ENCODE measurements around the gene ZMYND10.
"Not testable (repeated sequence)": the region's sequence is repeated elsewhere in the genome, so short reads cannot be mapped to it uniquely, and the experiment has no call there.

The ZMYND10 gene

DNA sequence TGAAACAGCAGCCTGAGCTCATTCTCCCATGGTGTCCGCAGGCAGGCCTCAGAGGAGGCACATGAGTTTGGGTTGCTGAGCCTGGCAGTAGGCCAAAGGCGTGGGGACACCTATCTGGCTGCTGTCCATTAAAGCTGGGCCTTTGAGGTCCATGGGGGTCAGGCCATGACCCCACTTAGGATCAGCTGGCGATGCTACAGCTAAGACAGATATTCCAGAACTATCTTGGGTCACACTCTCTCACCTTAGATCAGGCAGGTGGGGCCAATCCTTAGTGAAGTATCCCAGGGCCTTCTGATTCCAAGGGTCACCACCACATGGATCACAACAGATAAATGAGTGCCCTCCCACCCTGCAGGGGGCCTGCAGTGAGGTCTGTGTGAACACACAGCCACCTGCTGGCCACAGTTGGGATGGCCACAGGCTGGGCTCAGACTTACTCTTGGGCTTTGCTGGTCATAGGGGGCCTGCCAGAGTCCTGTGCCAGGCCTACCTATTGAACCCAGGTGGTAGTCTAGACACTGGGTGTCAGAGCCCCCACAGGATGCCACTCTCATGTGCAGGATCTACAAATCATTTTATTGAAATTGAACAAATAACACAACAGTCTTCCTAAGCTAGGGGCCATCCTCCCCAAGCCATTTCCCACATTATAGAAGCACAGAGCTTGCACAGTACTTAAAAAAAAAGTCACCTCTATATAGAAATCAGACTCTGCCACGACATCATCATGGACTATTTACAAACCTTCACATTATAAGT, 21.0 kb downstream of the ZMYND10 start:
- DNase-seq, result peak; percentile 42

DNA sequence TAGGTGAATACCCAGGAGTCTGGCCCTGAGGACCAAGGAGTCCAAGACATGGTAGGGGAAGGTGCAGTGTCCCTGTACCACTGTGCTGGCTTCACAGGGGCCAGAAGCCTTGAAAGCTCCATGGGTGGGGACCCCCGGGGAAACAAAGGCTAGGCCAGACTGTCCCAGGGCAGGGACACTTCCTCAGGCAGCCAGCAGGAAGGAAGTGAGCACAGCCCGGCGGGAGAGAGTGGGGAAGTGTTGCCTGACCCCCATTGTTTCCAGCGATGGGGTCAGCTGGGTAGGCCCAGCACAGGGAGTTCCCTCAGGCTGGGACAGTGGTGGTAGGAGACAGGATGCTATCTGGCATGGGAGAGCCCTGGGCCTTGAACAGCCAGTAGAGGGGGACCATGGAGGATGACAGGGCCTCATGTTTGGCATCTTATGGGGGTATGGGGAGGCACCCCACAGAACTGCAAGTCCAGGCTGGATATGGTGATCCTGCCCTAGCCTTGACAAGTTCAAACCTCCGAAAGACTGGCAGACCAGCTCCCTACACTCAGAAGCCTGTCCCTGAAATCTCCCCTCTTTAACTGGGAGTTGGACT, 21.8 kb downstream of the ZMYND10 start:
- DNase-seq, result no peak

DNA sequence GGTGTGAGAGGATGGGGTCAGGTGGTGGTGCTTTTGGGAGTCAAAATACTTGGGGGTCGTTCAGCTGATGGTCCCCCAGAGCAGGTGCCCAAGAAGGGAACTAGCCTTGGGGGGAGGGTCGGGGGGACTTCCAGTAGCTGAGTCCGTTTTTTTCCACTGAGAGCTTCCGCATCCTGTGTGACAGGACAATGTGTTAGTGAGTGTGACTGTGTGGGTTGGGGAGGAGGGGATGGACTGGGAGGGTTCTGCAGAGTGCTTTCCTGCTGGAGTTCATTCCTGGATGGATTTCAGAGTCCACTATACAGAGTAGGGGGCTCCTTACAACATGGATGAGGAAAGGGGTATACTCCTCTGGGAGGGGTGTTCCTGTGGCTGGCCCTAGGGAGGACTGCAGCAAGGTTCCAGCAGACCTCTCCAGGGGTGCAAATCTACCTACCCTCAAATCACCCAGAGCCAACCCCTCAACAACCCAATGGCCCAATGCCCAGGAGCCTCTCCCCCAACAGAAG, 22.4 kb downstream of the ZMYND10 start:
- DNase-seq, result no peak

DNA sequence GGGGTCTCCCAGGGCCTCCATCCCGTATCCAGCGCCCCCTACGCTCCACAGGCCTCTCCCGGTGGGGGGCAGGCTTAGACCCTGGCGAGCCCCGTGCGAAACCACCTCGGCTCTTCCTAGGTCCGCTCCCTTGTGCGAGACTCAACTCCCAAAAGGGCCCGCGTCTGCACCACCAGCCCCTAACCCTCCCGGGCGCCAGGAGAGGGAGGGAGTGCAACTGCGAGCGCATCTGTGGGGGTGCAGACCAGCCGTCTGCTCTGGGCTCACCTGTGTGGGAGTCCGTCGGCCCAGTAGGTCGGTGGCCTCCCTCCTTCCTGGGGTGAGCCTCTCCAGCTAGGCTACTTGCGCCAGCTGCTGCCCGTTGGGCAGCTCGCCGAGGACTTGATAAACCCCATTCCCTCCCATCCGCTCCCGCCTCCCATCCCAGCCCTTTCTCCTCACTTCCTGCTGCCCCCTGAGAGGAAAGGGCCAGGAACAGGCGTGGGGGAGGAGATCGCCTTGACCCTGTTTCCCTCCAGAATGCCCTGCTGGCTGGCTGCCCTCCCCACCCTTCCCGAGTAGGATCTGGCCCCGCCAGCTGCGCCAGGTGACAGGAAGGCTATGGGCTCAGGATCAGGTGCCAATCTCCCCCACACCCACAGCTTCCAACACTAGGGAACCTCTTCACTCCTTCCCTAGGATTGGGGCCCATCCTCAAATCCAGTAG, 23.0 kb downstream of the ZMYND10 start, which contains the start of gene HYAL2:
HYAL2 (minus strand) TSS at position 360 of the 706 bp plus-strand sequence. CDS start 2,256 bp downstream, outside the sequence.
- DNase-seq, result peak; percentile 33

DNA sequence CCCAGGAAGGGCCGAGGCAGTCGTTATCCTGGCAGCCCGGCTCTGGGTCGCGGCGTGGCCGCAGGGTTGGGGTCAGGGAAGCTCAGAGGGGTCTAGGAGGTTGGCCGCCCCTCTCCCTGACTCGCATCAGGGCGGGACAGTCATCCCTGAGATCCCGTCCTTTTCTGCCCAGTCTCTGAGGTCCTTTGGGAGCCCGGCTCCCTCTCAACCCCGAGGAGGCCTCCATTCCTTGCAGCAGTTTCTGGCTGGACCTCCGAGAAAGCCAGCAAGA, 23.5 kb downstream of the ZMYND10 start:
- DNase-seq, result no peak

DNA sequence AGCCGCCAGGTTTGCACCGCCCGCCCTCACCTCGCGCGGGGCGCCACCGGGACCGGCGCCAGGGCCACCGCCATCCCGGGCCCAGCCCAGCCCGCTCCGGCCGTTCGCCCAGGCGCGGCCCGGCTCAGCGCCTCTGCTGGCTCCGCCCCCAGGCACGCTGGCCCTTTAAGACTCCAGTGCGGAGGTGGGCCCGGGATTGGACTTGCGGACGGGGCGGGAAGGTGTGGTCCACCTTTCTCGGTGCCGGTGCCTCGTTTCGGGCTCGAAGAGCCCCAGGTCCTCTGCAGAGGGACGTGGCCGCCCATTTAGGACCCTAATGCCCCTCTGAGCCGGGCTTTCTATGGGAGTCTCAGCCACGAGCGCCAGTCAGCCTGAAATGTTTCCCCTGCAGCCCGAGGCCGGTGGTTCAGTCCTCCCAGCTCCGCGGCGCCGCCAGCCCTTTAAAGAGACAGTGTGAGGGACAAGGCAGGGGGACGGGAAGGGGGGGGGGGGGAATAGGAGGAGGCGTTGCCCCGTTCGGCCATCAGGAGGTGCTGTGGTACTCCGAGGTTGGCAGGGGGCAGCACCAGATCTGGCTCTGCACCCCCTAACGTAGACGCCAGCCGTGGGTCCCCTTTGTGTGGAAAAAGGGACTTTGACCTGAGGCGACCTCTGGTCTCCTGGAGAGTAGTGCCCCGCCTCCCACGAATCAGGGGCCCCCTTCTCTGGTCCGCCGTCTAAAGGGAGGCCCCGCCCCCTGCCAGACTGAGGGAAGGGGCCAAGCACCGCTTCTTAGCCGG, 24.0 kb downstream of the ZMYND10 start:
- peak; percentile 86 for DNase-seq

DNA sequence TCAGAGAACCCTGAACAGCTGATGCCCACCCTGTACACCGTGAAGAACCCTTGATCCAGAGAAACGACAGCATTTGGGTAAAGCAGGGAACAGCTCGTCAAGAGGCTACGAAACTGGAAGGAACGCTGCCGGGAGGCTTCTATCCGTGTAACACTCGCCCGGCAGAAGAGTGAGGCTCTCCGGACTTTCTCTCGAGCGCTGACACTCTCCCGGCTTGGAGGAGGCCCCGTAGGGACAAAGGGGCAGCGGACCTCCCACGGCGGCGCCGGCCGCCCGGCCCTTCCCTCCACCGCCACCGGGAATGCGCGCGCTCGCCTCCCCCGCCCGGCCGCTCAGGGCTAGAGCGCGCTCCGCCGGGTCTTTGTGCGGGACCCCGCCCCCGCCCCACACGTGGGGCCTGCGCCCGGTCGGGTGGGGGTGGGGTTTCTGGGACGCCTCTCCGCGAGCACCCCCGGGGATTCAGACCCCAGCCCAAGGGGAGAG, 24.6 kb downstream of the ZMYND10 start:
- peak; percentile 38 for DNase-seq

DNA sequence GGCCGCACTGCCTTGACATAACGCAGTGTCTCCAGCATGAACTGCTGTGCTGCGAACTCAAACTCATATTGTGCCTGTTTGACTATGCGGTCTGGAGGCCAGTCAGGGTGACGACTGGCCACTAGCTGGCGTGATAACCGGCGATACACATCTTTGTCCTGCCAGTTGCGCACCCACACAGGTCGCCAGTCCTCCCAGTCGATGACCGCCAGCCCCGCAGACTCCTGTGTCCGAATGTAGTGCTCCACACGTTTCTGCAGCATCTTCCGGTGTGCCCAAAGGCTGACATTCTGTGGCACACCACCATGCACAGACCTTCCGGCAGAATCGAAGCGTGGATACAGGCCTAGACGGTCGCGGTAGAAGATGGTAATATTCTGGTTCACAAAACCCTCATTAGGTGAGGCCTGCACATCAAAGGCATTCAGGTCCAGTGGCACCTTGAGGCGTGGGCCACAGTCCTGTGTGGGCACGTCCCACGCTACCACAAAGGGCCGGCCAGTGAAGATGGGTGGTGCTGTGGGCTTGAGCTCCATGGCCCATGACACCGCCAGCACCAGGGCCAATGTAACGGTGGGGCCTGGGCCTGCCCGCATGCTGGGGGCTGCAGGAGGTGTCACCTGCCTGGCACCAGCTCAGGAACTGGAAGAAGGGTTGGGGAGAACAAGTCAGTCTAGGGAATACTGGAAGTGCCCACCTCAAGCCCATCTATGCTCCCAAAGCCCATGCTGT, 25.5 kb downstream of the ZMYND10 start:
- DNase-seq, result no peak

DNA sequence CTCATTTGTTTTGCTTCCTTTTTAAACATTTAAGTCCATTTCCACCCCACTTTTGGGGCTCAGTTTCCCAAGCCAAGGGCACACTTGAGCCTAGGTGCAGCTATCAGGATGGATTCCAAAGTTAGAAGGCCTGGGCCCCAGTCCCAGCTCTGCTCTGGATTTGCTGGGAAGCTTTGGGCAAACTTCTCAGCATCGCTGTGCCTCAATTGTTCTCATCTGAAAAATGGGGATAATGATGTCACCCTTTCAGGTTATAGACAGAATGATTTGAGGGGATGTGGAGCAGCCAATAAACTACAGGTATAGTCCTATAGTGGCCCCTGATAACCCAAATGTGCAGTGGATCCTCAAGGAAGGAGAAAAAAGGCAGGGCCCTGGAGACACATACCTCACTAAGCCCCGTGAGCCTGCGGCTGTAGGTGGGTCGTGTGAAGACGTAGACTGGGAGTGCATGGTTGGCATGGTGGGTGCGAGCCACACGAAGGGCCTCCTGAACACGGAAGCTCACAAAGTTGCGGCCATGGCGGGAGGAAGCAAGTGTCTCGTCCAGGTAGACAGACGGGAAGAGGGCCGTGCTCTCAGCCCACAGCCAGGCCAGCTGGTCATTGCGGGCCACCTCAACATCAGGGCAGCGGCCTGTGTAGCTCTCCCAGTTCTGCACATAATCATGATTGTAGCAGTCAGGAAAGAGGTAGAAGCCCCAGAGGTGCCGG, 26.2 kb downstream of the ZMYND10 start:
- DNase-seq, result no peak

DNA sequence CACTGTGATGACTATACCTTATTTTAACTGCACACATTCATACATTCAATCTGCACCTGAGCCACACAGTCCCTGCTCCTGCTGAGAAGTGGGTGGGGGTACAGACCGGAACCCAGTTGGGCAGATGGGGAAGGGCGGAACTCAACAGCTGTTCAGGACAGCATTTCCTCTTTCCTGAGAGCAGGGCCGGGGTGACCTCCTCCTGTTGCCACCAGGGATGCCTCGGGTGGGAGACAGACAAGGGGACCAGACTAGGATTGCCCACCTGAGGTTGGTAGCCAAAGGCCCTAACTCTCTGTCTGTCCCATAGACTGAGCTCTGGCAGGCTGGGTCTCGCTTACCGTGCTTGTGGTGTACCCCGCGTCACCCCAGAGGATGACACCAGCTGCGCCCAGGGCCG, 26.9 kb downstream of the ZMYND10 start:
- DNase-seq, result no peak

DNA sequence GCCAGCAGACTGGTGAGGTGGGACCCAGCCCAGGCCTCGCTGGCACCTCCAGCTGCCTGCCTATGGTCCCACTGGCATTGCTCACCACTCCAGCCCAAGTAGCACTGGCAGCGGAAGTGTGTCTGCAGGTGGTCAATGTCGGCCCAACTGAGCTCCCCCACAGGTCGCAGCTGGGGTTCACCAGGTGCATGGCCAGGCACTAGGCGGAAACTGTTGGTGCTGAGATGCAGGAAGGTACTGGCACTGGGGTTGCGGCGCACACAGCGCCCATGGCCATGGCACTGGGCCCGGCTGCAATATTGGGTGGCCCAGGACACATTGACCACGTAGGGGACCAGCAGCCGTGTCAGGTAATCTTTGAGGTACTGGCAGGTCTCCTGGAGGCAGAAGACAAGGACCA, 27.4 kb downstream of the ZMYND10 start:
- no peak for DNase-seq

DNA sequence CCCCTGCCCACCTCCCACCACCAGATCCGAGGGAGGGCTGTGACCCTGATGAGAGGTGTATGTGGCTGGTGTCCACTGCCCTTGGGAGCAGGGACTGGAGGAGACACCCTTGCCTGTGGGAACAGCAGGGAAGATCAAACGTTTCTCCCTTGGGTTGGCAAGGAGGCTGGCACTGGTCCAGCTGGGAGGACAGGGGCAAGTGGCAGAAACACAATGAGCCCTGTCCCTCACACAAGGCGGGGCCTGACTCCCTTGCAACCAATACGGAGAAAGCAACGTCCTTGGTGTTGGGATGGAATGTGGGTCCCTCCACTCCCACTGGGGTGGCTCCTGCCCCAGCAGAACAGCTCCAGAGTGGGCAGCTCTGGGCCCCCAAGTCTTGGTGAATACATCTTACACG, 28.2 kb downstream of the ZMYND10 start:
- DNase-seq, result no peak

DNA sequence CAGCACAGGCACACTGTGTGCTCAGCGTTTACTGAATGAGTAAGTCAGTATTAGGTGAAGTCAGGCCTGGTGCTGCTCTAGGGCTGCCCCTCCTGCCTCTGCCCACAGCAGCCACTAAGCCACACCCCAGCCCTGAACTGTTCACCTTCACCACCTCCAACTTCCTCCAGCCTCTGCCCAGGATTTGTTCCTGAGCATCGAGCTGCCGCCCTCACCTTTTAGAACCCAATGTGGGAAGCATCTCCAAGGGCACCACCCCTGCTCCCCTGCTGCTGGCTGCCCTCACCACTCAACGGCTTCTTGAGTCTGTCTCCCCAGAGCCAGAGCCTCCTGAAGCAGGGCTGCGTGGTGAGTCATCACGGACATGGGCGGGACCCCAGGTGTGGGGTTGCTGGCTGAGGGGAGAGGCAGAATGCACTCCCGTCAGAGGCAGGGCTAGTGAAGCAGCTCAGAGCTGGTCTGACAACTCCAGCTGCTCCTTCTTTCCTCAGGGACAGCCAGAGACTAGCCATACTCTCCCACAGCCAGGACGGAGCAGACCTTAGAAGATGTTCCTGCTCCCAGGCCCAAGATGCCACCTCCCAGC, 28.8 kb downstream of the ZMYND10 start:
- no peak for DNase-seq

DNA sequence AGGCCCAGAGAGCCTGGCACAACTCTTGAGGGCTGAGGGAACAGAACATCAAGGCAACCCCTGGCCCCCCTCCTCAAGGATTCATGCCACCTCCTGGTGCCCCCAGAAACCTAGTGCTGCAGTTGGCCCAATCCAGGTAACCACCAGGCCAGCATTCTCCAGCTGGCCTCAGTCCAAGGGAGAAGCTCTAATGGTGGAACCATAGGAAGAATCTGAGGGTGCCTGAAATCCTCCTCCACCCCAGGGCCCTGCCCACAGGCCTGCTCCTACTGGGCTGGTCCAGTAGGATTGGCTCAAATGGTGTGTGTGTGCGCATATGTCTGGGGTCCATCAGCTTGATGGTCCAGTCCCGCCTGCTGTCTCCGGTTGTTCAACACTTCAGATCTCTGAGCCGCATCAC, 30.7 kb downstream of the ZMYND10 start:
- no peak for DNase-seq

DNA sequence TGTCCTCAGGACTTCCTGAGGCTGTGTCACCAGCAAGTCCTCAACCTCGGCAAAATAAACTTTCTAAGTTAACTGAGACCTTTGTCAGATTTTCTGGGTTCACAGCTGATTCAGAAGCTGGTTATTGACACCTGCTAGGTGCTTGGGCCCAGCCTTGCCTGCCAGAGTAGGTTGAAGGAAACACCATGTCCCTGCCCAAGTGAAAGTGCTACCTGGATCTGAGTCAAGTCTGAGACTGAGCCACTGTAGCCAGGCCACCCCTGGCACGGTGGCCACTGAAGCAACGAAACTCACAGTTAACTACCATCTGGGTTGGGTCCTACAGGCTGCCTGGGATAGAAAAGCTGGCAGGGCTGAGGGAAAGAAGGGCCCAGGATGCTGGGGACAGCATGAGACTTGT, 31.2 kb downstream of the ZMYND10 start:
- DNase-seq, result no peak

DNA sequence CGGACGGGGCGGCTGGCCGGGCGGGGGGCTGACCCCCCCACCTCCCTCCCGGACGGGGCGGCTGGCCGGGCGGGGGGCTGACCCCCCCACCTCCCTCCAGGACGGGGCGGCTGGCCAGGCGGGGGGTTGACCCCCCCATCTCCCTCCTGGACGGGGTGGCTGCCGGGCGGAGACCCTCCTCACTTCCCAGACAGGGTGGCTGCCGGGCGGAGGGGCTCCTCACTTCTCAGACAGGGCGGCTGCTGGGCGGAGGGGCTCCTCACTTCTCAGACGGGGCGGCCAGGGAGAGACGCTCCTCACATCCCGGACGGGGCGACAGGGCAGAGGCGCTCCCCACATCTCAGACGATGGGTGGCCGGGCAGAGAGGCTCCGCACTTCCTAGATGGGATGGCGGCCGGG, 33.5 kb downstream of the ZMYND10 start:
- DNase-seq, result not testable (repeated sequence)

DNA sequence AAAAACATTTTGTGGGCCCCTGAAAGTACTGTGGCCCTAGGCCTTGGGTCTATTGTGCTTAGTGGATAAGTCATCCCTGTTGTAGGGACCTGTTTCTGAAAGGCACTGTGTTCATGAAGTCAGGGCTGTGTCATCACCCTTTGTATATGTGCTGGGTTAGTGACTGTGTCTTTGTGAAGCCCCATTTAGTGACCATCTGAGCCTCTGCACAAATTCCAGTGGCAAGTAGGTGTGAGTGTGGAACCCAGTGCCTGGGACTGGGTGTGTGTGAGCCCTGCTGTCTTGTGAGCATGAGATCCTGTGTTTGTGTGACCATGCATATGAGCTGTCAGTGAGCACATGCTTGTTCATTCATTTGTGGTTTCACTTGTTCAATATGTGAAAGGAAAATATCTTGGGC, 40.9 kb downstream of the ZMYND10 start:
- DNase-seq, result no peak

DNA sequence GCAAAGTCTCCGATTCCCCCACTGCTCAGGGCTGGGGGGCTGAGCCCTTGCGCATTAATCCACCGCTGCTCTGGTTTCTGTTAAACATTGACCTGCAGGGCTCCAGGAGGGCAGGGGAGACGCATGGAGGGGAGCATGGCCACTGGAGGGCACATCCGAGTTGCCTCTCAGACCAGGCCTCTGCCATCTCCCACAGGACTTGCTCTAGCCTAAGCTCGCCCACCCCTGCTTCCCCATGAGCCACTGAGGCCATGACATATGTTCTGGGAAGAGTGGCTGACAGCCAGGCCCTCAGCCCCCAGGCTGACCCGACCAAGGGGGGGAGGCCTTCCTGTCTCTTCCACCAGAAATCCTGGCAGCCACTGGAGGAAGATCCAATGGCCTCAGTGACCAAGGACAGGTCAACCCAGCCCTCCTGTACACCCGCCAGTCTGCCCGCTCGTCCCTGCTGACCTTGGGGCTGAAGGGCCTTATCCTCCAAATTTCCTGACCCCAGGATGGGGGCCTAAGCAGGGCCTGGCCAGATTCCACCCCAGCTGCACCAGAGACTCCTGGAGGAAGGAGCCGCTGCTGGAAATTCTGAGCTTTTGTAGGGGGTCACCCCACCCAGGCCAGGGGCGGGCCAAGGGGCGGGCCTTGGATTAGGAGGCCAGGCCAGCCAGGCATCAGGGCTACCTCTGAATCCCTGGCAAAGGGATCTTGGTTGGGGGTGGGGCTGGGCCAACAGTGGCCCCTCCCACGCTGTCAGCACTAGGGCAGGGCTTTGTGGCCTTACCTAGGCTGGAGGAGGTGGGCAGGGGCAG, 42.3 kb downstream of the ZMYND10 start, which contains the start of gene HYAL1:
HYAL1 (minus strand) TSS at position 562 of the 803 bp plus-strand sequence. CDS start 618 bp downstream, outside the sequence.
- DNase-seq, result no peak

DNA sequence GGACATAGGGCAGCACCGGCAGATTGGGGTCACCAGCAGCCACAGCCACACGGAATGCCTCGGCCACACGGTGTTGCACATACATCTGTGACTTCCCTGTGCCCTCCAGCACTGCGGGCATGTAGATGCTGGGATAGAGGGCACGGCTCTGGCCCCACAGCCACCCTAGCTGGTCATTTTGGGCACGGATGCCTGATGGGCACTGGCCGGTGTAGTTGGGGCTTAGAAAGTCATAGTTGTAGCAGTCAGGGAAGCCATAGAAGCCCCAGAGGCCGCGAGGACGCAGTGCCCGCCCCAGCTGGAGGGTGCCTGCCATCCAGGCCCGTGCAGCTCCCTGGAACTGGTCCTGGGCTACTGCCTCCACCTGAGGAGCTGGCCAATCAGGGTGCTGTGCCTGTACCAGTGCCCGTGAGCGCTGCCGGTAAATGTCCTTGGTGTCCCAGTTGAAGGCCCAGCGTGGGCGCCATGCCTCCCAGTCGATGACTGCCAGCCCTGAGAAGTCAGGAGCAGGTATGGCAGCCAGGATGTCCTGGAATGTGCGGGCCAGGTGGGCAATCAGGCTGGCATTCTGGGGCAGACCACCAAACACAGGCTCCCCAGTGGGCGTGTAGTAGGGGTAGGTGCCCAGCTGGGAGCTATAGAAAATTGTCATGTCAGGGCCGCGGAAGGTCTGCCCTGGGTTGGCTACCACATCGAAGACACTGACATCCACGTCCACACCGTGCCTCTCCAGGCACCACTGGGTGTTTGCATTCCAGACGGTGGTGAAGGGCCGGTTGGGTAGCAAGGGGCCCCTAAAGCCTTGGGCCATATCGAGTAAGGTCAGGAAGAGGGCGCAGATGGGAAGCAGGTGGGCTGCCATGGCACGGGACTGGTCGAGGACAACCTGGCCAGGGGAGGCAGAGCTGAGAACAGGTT, 43.2 kb downstream of the ZMYND10 start:
- DNase-seq, result no peak

All from NCI-H1092 treated with DMSO at 0.1 percent for 48 hours (cell line).